Omental fat pad (tissue), 4 donors: ENCODE measurements around the gene DRC7. TPM values are rescaled to one million over a fixed set of nuclear protein-coding genes. Genes with fewer than 3 reads are reported as not detected.
"Not testable (repeated sequence)": the region's sequence is repeated elsewhere in the genome, so short reads cannot be mapped to it uniquely, and the experiment has no call there.

ENCODE experiments used
- ATAC-seq: fragments of 150-250 bp; one replicate; pipeline ENCODE4 v1.9.1; 2016; ENCODE audit warnings: mild to moderate bottlenecking, moderate library complexity; ENCODE audit not compliant: low FRiP score
- DNase-seq: peaks from one replicate; pipeline ENCODE4 v3.0.0-alpha.2; 2019; ENCODE audit warnings: low spot score
- CTCF ChIP-seq, 3 donors: fragments of 450-650 bp; IDR thresholded peaks; one replicate each; pipeline ENCODE4 v1.5.1; 2016 to 2017; ENCODE audit warnings: antibody characterized with exemption in 3 of 3, mild to moderate bottlenecking in 3 of 3, moderate library complexity in 2 of 3
- small RNA-seq: library from RNA; depleted of rRNA; stranded (forward); fragments of <200 nt; gene quantifications from one replicate; pipeline ENCODE3, GENCODE V24; 2016
- total RNA-seq, 4 donors: library from RNA; depleted of rRNA; stranded (reverse); fragments of >200 nt; gene quantifications; one replicate each; pipeline ENCODE4 v1.1.0, GENCODE V29; 2016

Gene DRC7
- total RNA-seq, 4 donors from 2014 or later: 0.65 TPM; not detected in 3

DNA sequence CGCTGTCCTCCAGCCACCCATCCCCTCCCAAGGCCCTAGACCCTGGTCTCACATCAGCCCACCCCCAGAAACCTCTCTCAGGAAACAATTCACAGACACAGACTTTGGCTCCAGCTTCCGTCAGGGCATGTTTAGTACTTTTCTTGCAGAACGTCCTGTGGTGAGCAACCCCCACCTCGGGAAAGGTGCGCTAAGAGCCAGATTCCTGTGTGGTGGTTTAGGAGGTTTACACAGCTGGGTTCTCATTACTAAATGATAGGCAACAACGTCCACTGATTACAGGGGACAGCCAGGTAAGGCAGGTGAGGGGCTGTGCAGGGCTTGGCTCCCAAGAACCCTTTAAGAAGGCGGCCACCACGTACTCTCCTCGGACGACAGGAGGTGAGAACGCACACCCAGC is 78.4 kb downstream of the DRC7 start:
- ATAC-seq: no peak

DNA sequence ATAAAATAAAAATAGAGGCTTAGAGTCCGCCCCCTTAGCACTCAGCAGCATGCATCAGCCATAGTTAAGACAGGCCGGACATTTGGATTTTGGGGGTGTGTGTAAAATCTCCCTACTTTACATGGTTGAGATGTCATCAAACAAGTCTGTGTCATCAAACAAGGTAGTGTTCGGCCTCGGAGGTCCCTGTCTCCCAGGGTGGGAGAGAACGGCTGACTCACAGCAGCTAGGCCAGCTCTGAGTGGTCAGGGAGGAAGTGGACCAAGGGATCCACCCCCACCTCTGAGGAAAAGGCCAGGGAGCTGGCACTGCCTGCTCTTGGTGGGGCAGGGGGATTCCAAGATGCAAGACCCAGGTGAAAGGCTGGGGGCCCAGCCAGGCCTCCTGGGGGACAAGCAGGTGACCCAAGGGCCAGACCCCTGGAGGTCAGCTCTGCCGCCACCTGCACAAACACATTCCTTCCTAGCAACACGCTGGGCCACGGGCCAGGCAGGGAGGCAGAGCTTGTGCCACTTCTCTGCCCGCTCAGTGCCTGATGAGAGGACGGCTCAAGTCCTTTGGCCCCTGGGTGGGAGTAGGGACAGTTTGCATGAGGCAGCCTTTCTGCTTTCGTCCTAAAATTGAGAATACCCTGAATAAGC is 79.2 kb downstream of the DRC7 start:
- DNase-seq (no peak), ATAC-seq (no peak)
- TF ChIP-seq CTCF (IDR thresholded peaks at IDR 0.05): no peak

More for the DNA sequence above, 78.4 kb downstream of the DRC7 start:
- DNase-seq: no peak
- TF ChIP-seq CTCF (IDR thresholded peaks at IDR 0.05): no peak

GRCh38 chr16:57774705-57775285 is 80.2 kb downstream of the DRC7 start:
- ATAC-seq (no peak), DNase-seq (no peak)
- TF ChIP-seq CTCF (IDR thresholded peaks at IDR 0.05): no peak

- DNase-seq: no peak
- TF ChIP-seq CTCF (IDR thresholded peaks at IDR 0.05): no peak
- no peak for ATAC-seq
These were observed 81.3 kb downstream of the DRC7 start for GRCh38 chr16:57775661-57776469.

DNA sequence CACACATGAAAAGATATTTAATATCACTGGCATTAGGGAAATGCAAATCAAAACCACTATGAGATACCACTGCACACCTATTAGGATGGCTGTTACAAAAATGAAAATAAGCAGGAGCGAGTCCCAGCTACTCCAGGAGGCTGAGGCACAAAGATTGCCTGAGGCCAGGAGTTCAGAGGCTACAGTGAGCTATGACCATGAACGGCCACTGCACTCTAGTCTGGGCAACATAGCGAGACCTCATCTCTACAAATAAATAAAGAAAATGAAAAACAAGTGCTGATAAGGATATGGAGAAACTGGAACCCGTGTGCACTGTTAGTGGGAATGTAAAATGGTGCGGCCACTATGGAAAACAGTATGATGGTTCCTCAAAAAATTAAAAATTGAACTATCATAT is 84.1 kb downstream of the DRC7 start:
- ATAC-seq: no peak
- TF ChIP-seq CTCF (IDR thresholded peaks at IDR 0.05): no peak

GRCh38 chr16:57779836-57780235 is 85.2 kb downstream of the DRC7 start:
- not testable (repeated sequence) for DNase-seq, ATAC-seq

More for the DNA sequence above, 84.1 kb downstream of the DRC7 start:
- no peak for DNase-seq

- ATAC-seq (no peak), DNase-seq (no peak)
- no peak for TF ChIP-seq CTCF (IDR thresholded peaks at IDR 0.05)
These were observed 86.7 kb downstream of the DRC7 start for GRCh38 chr16:57781349-57781740.

Small RNAs within 50 kb of the gene (small RNA-seq; reads per million reads assigned to genes)
- not detected for gene MIR6772

Other genes starting within 250 kb of the DRC7 start
- 10 to 100 TPM; 26.4 to 37.2 (median 32.4) TPM for gene CIAPIN1, start 247.4 kb upstream of the DRC7 start, total RNA-seq
- 10 to 100 TPM; 30.6 to 60.5 (median 44.7) TPM for gene COQ9, start 247.3 kb upstream of the DRC7 start, total RNA-seq
- gene POLR2C, start 232.1 kb upstream of the DRC7 start, total RNA-seq: 10 to 100 TPM; 82.4 to 89.4 (median 85.4) TPM
- gene DOK4, start 208.3 kb upstream of the DRC7 start, total RNA-seq: 10 to 100 TPM in 3 of 4 donors, 1 to 10 TPM in 1; 5.9 to 36.3 (median 12.9) TPM
- gene CCDC102A, start 158.2 kb upstream of the DRC7 start, total RNA-seq: 1 to 10 TPM; 3.5 to 9.8 (median 7.8) TPM
- under 1 TPM in 2 of 4 donors, not detected in 2; 0.31 to 0.37 TPM for gene ADGRG5, start 152.2 kb upstream of the DRC7 start, total RNA-seq
- gene ADGRG1, start 66.2 kb upstream of the DRC7 start, total RNA-seq: 10 to 100 TPM; 15.3 to 99.1 (median 70.5) TPM
- 10 to 100 TPM in 1 of 4 donors, 1 to 10 TPM in 3; 2.3 to 17.7 (median 4.4) TPM for gene ADGRG3, start 26.5 kb upstream of the DRC7 start, total RNA-seq
- 10 to 100 TPM in 3 of 4 donors, 1 to 10 TPM in 1; 8.7 to 23.5 (median 14.1) TPM for gene KATNB1, start 41.0 kb downstream of the DRC7 start, total RNA-seq
- 10 to 100 TPM; 41.5 to 96.9 (median 58.9) TPM for gene KIFC3, start 107.7 kb downstream of the DRC7 start, total RNA-seq